Measurements from ENCODE around the gene POPDC3.

POPDC3 gene

GRCh38 chr6:105108631-105109262 is 71.1 kb downstream of the POPDC3 start:
- Histone ChIP-seq H3K9me2 (replicated peaks; ENCODE audit: insufficient read depth, low read length) (no peaks in the 10 kb centered on the region), H3K9ac (ENCODE audit: low read length) (no peak overlapping the region)

More at GRCh38 chr6:105108631-105109262, 71.1 kb downstream of the POPDC3 start:
- Histone ChIP-seq H3K27ac (ENCODE audit: low read depth, low read length) (no peak overlapping the region), H3K4me2 (ENCODE audit: low read depth, low read length, poor library complexity, severe bottlenecking) (no peak overlapping the region), H3K79me2 (ENCODE audit: insufficient read depth, low read length) (no peaks in the 10 kb centered on the region), H3K9me3 (ENCODE audit: insufficient read depth, low read length) (no peaks in the 10 kb centered on the region), H4K20me1 (ENCODE audit: low read depth, low read length) (no peaks in the 10 kb centered on the region), H2AFZ (ENCODE audit: low read depth, low read length, severe bottlenecking) (no peak overlapping the region), H3F3A (ENCODE audit: insufficient read depth) (no peaks in the 10 kb centered on the region), H3K27me3 (ENCODE audit: low read length) (no peaks in the 10 kb centered on the region), H3K4me3 (ENCODE audit: insufficient read depth, low read length, poor library complexity, severe bottlenecking) (no peak overlapping the region), H3K36me3 (ENCODE audit: low read length) (no peaks in the 10 kb centered on the region)
- TF ChIP-seq EZH2phosphoT487 (conservative IDR thresholded peaks at IDR 0.05; ENCODE audit: low read length): no peak
- TF ChIP-seq CTCF (IDR thresholded peaks at IDR 0.05; ENCODE audit: insufficient read depth, low read length, poor library complexity, severe bottlenecking): no peak

All from SU-DHL-6 (cell line).